DOHH2 (cell line): ENCODE measurements around the gene NPC2.

Source experiments
- EZH2phosphoT487 ChIP-seq: fragments of 200-600 bp; sonication (generic); IDR thresholded peaks from 2 replicates; pipeline ENCODE4 v1.6.1; 2017; ENCODE audit warnings: borderline replicate concordance, mild to moderate bottlenecking, antibody characterized with exemption, low read length, moderate library complexity, mixed read lengths
- TF ChIP-seq, protein P1 (sequence below): fragments of 200-600 bp; sonication (generic); IDR thresholded peaks from one replicate; pipeline ENCODE4 v1.5.1; 2014; ENCODE audit warnings: antibody characterized with exemption, mild to moderate bottlenecking, low read depth, low read length; ENCODE audit not compliant: poor library complexity, severe bottlenecking

- TF ChIP-seq, protein P1, sequence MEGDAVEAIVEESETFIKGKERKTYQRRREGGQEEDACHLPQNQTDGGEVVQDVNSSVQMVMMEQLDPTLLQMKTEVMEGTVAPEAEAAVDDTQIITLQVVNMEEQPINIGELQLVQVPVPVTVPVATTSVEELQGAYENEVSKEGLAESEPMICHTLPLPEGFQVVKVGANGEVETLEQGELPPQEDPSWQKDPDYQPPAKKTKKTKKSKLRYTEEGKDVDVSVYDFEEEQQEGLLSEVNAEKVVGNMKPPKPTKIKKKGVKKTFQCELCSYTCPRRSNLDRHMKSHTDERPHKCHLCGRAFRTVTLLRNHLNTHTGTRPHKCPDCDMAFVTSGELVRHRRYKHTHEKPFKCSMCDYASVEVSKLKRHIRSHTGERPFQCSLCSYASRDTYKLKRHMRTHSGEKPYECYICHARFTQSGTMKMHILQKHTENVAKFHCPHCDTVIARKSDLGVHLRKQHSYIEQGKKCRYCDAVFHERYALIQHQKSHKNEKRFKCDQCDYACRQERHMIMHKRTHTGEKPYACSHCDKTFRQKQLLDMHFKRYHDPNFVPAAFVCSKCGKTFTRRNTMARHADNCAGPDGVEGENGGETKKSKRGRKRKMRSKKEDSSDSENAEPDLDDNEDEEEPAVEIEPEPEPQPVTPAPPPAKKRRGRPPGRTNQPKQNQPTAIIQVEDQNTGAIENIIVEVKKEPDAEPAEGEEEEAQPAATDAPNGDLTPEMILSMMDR = no peak
- TF ChIP-seq EZH2phosphoT487 = no peak
Observed at GRCh38 chr14:74532246-74532645, 39.1 kb upstream of the NPC2 start.
